Frontal cortex (tissue), 4 donors: ENCODE measurements around the gene GEMIN7. TPM values are rescaled to one million over a fixed set of nuclear protein-coding genes. Genes with fewer than 3 reads are reported as not detected.

ENCODE experiments used
- DNase-seq, 2 donors: peaks; one replicate each; pipeline ENCODE4 v3.0.0; 2012; ENCODE audit warnings: low spot score in 2 of 2
- FAIRE-seq: peaks from 2 replicates; lab custom pipeline; 2012; peaks lifted over from hg19 to GRCh38; lab: Jason Lieb, UNC
- total RNA-seq: library from RNA; depleted of rRNA; stranded (reverse); fragments of >200 nt; gene quantifications from one replicate; pipeline ENCODE4 v1.2.3, GENCODE V29; 2014
- donor health status: control.
- donor health status: control.
- donor health status: control.

Gene GEMIN7
- total RNA-seq, 1 donor from 2014 or later: 11.8 TPM

- DNase-seq (no peak), FAIRE-seq (no peak)
Observed at GRCh38 chr19:45122832-45123231, 43.8 kb downstream of the GEMIN7 start.

DNA sequence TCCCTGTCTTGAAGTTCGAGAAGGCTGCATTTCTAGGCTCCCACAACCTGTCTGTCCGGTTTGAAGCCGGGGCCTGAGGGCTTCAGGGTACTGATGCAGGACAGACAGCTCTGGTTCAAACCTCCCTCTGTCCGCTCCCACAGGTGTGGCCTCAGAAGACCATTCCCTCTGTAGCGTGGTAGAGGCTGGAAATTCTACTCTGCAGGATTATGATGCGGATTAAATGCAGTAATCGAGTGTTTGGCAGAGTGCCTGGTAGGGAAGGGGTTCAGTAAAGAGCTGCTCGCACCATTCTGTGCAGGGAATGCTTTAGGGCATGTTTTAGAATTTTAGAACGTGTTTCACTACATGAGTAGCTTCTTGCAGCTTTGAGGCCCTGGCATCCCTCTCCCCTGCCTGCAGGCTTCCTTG is 44.4 kb downstream of the GEMIN7 start:
- no peak for FAIRE-seq
- DNase-seq: no peak

DNA sequence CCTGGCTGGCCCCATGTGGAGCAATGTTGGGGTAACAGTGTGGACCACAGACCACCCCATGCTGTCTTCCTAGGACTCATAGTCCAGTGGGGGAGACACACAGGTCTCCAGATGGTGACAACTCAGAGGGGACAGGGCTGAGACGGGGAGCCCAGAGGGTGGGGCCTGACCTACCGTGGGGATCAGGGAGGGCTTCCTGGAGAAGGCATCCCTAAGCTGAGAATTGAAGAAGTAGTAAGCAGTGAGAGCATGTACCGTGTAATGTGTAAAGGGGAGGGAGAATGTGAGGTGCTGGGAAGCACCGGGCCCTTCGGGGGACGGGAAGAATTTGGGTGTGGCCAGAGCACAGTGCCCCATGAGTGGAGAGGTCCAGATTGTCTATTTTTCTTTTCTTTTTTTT is 45.0 kb downstream of the GEMIN7 start:
- no peak for FAIRE-seq
- DNase-seq: no peak

DNA sequence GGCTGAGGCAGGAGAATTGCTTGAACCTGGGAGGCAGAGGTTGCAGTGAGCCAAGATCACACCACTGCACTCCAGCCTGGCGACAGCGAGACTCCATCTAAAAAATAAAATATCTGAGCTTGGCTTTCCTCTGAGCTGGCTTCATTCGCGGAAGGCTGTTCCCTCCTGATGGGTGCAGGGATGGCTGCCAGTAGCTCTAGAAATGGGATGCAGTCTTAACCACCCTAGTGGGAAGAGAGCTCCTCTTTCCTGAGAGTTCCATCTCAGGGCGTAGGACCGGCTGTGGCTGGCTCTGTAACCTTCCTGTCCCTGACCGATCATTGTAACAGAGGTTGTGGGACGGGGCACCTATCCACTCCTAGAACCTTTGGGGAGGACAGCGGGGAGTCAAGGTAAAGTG is 46.3 kb downstream of the GEMIN7 start:
- no peak for DNase-seq
- no peak for FAIRE-seq

- FAIRE-seq: no peak
- no peak for DNase-seq
Observed at GRCh38 chr19:45125975-45126493, 47.0 kb downstream of the GEMIN7 start.

GRCh38 chr19:45126654-45127053 is 47.6 kb downstream of the GEMIN7 start:
- no peak for DNase-seq
- no peak for FAIRE-seq

GRCh38 chr19:45128146-45128545 is 49.1 kb downstream of the GEMIN7 start:
- no peak for FAIRE-seq
- no peak for DNase-seq

DNA sequence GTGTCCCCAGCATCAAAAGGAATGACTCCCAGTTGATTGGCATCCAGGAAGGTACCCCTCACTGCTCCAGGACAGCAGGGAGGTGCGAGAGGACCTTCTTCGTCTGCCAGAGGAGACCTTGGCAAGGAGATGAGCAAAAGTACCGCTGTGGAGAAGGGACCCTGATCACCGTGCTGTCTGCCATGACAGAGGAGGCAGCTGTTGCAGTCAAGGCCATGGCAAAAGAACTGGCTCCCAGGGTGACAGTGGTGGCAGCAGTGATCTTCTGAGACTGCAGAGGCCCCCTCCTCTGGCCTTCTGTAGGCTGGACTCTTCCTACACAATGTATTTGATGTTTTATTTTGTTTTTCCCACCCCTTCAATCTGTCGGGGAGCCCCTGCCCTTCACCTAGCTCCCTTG is 49.7 kb downstream of the GEMIN7 start:
- FAIRE-seq: no peak
- no peak for DNase-seq

DNA sequence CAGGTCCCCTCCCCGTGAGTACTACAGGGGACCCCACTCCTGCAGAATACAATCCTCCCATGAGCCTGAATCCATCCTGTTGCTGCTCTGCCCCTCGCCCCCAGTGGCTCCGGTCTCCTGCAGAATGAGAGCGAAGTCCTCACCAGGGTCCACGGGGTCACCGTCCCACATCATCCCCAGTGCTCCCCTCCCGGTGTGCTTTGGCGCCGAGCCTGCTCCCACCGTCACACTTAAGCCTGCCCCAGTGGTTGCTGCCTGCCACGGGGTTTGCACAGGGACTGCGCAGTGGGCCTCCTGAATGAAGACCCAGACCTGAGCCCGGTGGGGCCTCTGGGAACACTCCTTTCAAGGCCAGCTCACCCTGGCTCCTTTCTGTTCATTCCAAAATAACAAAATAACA is 51.2 kb downstream of the GEMIN7 start:
- FAIRE-seq: no peak
- no peak for DNase-seq

GRCh38 chr19:45130888-45131615 is 52.0 kb downstream of the GEMIN7 start:
- FAIRE-seq (no peak), DNase-seq (no peak)

DNA sequence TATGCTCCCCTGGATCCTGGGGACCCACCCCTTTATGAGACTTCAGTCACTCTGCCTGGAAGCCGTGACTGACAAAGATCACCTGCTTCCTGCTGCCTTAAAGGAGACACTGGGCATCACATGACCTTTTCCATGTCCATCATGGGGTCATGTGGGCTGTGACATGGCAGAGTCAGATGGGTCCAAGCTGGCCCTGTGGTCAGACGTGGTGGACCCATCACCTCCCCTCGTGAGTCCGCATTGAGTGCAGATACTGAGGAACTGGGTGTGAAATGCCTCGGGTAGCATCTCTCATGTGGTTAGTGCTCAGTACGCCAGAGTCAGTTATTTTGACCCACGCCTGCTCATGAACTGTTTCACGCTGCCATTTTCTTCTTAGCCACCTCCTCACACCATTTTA is 54.6 kb downstream of the GEMIN7 start:
- DNase-seq (no peak), FAIRE-seq (no peak)

- FAIRE-seq: no peak
- no peak for DNase-seq
Observed at GRCh38 chr19:45135176-45135885, 56.3 kb downstream of the GEMIN7 start.

- DNase-seq: peak in 1 of 2 donors; percentile 22
- no peak for FAIRE-seq
Observed at GRCh38 chr19:45136507-45137178, 57.6 kb downstream of the GEMIN7 start.

- FAIRE-seq: no peak
- DNase-seq: peak in 1 of 2 donors; percentile 55
Observed at GRCh38 chr19:45137179-45137761, 58.2 kb downstream of the GEMIN7 start.

DNA sequence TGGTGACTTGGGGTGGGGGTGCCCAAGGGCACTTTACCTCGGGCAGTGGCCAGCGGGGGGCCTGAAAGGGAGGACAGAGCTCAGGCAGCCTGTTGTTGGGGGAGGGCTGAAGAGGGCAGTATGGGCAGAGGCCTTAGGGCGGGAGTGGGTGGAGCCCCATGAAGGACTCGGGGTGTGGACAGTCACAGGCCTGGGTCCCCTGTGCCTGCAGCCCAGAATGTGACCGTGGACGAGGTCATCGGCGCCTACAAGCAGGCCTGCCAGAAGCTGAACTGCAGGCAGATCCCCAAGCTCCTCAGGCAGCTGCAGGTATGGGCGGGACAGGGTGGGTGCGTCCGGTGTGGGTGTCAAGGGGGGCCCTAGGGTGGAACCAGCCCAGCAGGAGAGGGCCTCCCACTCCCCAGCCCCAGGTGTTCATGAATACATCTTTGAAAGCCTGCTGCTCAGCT is 59.3 kb downstream of the GEMIN7 start:
- DNase-seq: no peak
- FAIRE-seq: no peak

- no peak for FAIRE-seq
- DNase-seq: peak in 1 of 2 donors; percentile 17
Observed at GRCh38 chr19:45139286-45140143, 60.5 kb downstream of the GEMIN7 start.

DNA sequence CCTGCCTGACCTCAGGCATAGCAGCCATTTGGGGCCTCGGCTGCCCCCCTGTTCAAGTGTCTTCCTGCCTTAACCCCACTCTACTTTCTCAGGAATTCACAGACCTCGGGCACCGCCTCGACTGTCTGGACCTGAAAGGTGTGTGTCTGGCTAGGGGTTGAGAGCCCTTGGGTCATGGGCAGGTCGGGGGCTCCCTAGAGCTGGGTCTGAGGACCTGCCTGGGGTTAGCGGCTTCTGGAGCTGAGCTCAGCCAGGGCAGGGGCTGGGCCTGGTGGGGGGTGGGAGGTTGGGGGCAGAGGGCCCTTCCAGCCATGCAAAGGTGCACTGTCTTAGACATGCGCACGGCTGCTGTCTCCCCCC is 61.1 kb downstream of the GEMIN7 start:
- DNase-seq (no peak), FAIRE-seq (no peak)

GRCh38 chr19:45140533-45140932 is 61.5 kb downstream of the GEMIN7 start:
- FAIRE-seq: no peak
- DNase-seq: peak in 1 of 2 donors; percentile 19
